ENCODE results near the gene SYNE3. TPM values are rescaled to one million over a fixed set of nuclear protein-coding genes. Genes with fewer than 3 reads are reported as not detected.

The SYNE3 gene
- total RNA-seq, 1 experiment from 2014 or later, result 1.2 TPM

DNA sequence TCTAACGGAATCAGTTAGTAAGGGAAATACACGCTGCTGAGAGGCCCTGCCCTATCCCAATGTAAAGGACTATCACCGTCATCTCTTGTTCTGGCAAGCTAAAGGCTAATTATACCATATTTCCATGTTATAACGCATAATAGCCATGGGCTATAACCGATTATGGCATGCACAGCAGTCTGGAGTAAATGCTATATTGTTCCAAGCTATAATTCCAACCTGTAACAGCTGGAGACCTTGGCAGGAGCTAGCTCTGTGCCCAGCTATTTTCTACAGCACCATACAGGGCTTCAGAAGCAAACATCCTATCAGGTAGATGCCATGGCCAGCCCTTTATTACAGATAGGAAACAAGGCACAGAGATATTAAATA lies 26.3 kb downstream of the SYNE3 start:
- Histone ChIP-seq H3K27ac (ENCODE audit: low read length) (no peak overlapping the region), H2AFZ (ENCODE audit: low read length) (no peak overlapping the region), H3K4me1 (ENCODE audit: insufficient read depth, low read length) (no peaks in the 10 kb centered on the region), H3K9me3 (ENCODE audit: low read length) (no peaks in the 10 kb centered on the region), H3K79me2 (ENCODE audit: low read length) (no peaks in the 10 kb centered on the region), H3K27me3 (ENCODE audit: low read length) (no peaks in the 10 kb centered on the region), H4K20me1 (ENCODE audit: low read length) (no peaks in the 10 kb centered on the region), H3K4me2 (ENCODE audit: low read length) (no peak overlapping the region), H3K36me3 (ENCODE audit: low read depth, low read length) (no peaks in the 10 kb centered on the region), H3K9me2 (replicated peaks; ENCODE audit: low read length) (no peaks in the 10 kb centered on the region), H3K9ac (ENCODE audit: low read length) (no peak overlapping the region), H3K4me3 (ENCODE audit: low read length) (no peak overlapping the region), H3F3A (ENCODE audit: low read length, unreplicated experiment) (no peaks in the 10 kb centered on the region)
- ChIA-PET POLR2A (ENCODE audit: unreplicated experiment) (no interaction called here), CTCF (no interaction called here)
- no TSS peak for BruUV-seq (replicated peaks)
- DNase-seq, result no peak
- no peak for TF ChIP-seq EZH2phosphoT487 (IDR thresholded peaks at IDR 0.05; ENCODE audit: borderline replicate concordance, low read length)
- TF ChIP-seq, protein P1, sequence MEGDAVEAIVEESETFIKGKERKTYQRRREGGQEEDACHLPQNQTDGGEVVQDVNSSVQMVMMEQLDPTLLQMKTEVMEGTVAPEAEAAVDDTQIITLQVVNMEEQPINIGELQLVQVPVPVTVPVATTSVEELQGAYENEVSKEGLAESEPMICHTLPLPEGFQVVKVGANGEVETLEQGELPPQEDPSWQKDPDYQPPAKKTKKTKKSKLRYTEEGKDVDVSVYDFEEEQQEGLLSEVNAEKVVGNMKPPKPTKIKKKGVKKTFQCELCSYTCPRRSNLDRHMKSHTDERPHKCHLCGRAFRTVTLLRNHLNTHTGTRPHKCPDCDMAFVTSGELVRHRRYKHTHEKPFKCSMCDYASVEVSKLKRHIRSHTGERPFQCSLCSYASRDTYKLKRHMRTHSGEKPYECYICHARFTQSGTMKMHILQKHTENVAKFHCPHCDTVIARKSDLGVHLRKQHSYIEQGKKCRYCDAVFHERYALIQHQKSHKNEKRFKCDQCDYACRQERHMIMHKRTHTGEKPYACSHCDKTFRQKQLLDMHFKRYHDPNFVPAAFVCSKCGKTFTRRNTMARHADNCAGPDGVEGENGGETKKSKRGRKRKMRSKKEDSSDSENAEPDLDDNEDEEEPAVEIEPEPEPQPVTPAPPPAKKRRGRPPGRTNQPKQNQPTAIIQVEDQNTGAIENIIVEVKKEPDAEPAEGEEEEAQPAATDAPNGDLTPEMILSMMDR (conservative IDR thresholded peaks at IDR 0.05; ENCODE audit: low read depth, low read length), result no peak
- no peak for TF ChIP-seq EZH2 (IDR thresholded peaks at IDR 0.05; ENCODE audit: low read length, unreplicated experiment)
- intact Hi-C loops (cut with micrococcal nuclease), result no loop called here
- ATAC-seq, result no peak

DNA sequence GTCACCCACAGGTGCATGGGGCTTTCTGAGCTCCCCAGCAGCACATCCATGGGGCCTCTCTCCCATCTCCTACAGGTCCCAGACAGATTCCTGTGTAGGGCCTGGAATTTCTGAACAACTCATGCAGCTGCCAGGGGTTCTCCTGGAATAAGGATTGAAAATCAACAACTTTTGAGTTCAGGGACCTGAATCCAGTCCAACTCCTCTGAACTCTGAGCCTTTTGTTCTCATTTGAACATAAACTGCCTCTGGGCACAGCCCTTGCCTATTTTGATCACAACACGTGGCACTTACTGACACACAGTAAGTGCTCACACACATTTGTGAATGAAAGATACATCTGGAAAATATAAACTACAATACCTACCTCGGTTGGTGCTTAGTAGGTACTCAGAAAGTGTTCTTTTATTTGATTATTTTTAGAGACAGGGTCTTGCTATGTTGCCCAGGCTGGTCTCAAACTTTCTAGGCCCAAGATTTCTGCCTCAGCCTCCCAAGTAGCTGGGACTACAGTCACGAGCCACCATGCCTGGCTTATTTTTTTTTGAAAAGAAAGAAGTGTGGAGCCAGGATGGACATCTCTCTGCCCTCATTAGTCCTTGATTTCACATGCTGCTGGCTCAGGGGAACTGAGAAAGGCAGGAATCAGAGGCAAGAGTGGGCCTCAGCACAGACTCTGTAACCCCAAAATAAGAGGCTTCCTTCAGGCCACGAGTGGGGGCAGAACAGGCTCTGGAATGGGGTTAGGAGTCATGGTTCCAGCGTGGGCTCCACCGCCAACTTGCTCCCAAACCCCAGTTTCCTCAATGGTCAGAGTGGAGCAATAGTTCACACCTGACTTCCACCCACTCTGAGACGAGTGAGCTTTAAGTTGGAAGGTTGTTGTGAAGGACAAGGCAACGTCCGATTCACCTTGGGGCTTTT lies 27.0 kb downstream of the SYNE3 start:
- no peaks in the 10 kb centered on the region for H4K20me1 ChIP-seq (ENCODE audit: low read length)
- no peaks in the 10 kb centered on the region for H3K36me3 ChIP-seq (ENCODE audit: low read depth, low read length)
- H3K9me2 ChIP-seq (replicated peaks; ENCODE audit: low read length), result no peaks in the 10 kb centered on the region
- no peak overlapping the region for H2AFZ ChIP-seq (ENCODE audit: low read length)
- CTCF ChIA-PET, result no interaction called here
- H3F3A ChIP-seq (ENCODE audit: low read length, unreplicated experiment), result no peaks in the 10 kb centered on the region
- no peak overlapping the region for H3K4me3 ChIP-seq (ENCODE audit: low read length)
- no peak for ATAC-seq
- H3K9ac ChIP-seq (ENCODE audit: low read length), result no peak overlapping the region
- no peaks in the 10 kb centered on the region for H3K27me3 ChIP-seq (ENCODE audit: low read length)
- no TSS peak for BruUV-seq (replicated peaks)
- TF ChIP-seq EZH2phosphoT487 (IDR thresholded peaks at IDR 0.05; ENCODE audit: borderline replicate concordance, low read length), result no peak
- no peak for TF ChIP-seq EZH2 (IDR thresholded peaks at IDR 0.05; ENCODE audit: low read length, unreplicated experiment)
- TF ChIP-seq, protein P1 (conservative IDR thresholded peaks at IDR 0.05; ENCODE audit: low read depth, low read length), result no peak
- DNase-seq, result no peak
- H3K27ac ChIP-seq (ENCODE audit: low read length), result no peak overlapping the region
- no peak overlapping the region for H3K4me2 ChIP-seq (ENCODE audit: low read length)
- POLR2A ChIA-PET (ENCODE audit: unreplicated experiment), result no interaction called here
- H3K79me2 ChIP-seq (ENCODE audit: low read length), result no peaks in the 10 kb centered on the region
- H3K4me1 ChIP-seq (ENCODE audit: insufficient read depth, low read length), result no peaks in the 10 kb centered on the region
- H3K9me3 ChIP-seq (ENCODE audit: low read length), result no peaks in the 10 kb centered on the region
- intact Hi-C loops (cut with micrococcal nuclease), result loop anchor here (10.0 kb wide), 1 partner anchor 45 kb away; the partner anchor contains the start of gene GLRX5
